Neutrophil (primary cell): ENCODE measurements around the gene ADCY9.

Experiments used
- H3K27ac ChIP-seq: fragments of 200-600 bp; sonication (generic); 2 replicates; pipeline ENCODE4 v1.5.1; 2016; ENCODE audit warnings: mild to moderate bottlenecking, moderate library complexity
- H3K27me3 ChIP-seq: fragments of 200-600 bp; sonication (generic); 2 replicates; pipeline ENCODE4 v1.6.0; 2016; ENCODE audit warnings: mild to moderate bottlenecking
- H3K36me3 ChIP-seq: fragments of 200-600 bp; sonication (generic); 2 replicates; pipeline ENCODE4 v1.5.1; 2017
- H3K4me1 ChIP-seq, 2 experiments: fragments of 200-600 bp in 1 of 2; sonication (generic) in 1 of 2; 1 replicate in 1 of 2; 2 replicates in 1 of 2; pipeline versions ENCODE4 v1.5.1 to v1.6.1; 2013 to 2016; ENCODE audit warnings: low read depth in 1 of 2, low read length in 1 of 2, mild to moderate bottlenecking in 1 of 2, moderate library complexity in 1 of 2; ENCODE audit not compliant: control insufficient read depth in 1 of 2, insufficient read depth in 1 of 2
- H3K4me3 ChIP-seq, 2 experiments: fragments of 200-600 bp in 1 of 2; sonication (generic) in 1 of 2; 1 replicate in 1 of 2; 2 replicates in 1 of 2; pipeline ENCODE4 v1.5.1; 2013 to 2016; ENCODE audit warnings: low read depth in 1 of 2, low read length in 1 of 2, mild to moderate bottlenecking in 1 of 2, moderate library complexity in 1 of 2
- H3K9me3 ChIP-seq: fragments of 200-600 bp; sonication (generic); 2 replicates; pipeline ENCODE4 v1.5.1; 2016
- TF ChIP-seq, protein P1 (sequence below): fragments of 200-600 bp; sonication (generic); IDR thresholded peaks from 2 replicates; pipeline ENCODE4 v1.5.1; 2016; ENCODE audit warnings: antibody characterized with exemption

ADCY9 gene

DNA sequence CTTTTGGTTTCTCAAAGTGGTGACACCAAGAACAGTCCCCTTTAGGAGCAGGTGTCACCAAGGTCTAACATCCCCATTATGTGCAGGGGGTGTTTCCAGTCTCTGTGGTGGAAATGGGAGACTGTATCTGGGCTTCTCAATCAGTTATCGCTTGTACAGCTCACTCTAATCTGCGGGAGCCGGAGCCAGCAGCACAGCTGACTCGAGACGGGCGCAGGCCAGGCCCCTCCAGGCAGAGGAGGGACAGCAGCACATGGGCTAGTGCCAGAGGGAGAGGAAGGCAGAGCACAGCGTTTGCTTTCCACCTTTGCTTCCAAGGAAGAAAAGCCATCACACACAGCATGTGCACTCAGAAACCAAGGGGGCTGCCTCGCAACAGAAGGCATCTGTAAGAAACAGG is 144.5 kb downstream of the ADCY9 start:
- H3K27ac ChIP-seq, result no peak overlapping the region

DNA sequence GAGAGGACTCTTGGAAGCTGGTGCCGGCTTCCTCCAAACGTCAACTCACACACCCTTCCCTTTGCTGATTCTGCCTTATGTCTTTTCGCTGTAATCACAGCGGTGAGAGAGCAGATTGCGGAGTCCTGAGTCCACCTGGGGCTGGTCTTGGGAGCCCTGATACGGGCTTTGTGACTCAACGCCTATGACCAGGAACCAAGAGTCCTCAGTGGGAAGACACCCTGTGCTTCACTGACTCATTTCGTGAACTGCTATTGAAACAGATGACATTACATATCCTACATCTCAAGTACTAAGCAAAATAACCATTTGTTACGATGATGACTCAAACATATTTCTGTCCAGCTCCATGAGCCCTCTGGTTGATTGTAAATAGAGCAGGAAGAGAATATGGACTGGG is 145.0 kb downstream of the ADCY9 start:
- Histone ChIP-seq H3K4me3 (no peak overlapping the region), H3K27me3 (no peaks in the 10 kb centered on the region), H3K27ac (no peak overlapping the region), H3K4me1 (peaks cover 2 to 6% of the 10 kb centered on the region in 2 experiments), H3K9me3 (no peaks in the 10 kb centered on the region), H3K36me3 (no peaks in the 10 kb centered on the region)
- TF ChIP-seq, protein P1, sequence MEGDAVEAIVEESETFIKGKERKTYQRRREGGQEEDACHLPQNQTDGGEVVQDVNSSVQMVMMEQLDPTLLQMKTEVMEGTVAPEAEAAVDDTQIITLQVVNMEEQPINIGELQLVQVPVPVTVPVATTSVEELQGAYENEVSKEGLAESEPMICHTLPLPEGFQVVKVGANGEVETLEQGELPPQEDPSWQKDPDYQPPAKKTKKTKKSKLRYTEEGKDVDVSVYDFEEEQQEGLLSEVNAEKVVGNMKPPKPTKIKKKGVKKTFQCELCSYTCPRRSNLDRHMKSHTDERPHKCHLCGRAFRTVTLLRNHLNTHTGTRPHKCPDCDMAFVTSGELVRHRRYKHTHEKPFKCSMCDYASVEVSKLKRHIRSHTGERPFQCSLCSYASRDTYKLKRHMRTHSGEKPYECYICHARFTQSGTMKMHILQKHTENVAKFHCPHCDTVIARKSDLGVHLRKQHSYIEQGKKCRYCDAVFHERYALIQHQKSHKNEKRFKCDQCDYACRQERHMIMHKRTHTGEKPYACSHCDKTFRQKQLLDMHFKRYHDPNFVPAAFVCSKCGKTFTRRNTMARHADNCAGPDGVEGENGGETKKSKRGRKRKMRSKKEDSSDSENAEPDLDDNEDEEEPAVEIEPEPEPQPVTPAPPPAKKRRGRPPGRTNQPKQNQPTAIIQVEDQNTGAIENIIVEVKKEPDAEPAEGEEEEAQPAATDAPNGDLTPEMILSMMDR, result no peak

More for the DNA sequence above, 144.5 kb downstream of the ADCY9 start:
- Histone ChIP-seq H3K9me3 (no peaks in the 10 kb centered on the region), H3K27me3 (no peaks in the 10 kb centered on the region), H3K36me3 (no peaks in the 10 kb centered on the region), H3K4me3 (no peak overlapping the region), H3K4me1 (peaks cover 2 to 6% of the 10 kb centered on the region in 2 experiments)
- TF ChIP-seq, protein P1, result no peak

DNA sequence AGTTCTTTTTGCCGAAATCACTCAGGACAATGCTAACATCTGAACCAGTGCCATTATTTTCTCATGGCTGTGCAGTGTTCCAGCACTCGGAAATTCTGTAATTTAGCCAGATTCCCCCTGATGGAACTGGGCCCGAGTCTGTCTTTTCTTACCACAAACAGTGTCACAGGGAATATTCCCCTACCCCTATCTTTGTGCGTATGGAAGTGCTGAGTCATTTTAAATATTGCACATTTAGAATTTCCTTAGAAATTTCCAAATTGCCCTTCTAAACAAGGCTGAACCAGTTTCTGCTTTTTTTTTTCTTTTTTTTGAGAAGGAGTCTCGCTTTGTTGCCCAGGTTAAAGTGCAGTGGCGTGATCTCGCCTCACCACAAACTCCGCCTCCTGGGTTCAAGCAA is 147.7 kb downstream of the ADCY9 start:
- H3K27me3 ChIP-seq, result peaks cover 10% of the 10 kb centered on the region
- H3K9me3 ChIP-seq, result no peaks in the 10 kb centered on the region
- no peak overlapping the region for H3K4me3 ChIP-seq
- no peak overlapping the region for H3K27ac ChIP-seq
- peaks cover 2 to 6% of the 10 kb centered on the region in 2 experiments for H3K4me1 ChIP-seq
- no peaks in the 10 kb centered on the region for H3K36me3 ChIP-seq
- TF ChIP-seq, protein P1, result no peak

GRCh38 chr16:3966681-3967080 is 149.6 kb downstream of the ADCY9 start:
- H3K36me3 ChIP-seq, result no peaks in the 10 kb centered on the region

DNA sequence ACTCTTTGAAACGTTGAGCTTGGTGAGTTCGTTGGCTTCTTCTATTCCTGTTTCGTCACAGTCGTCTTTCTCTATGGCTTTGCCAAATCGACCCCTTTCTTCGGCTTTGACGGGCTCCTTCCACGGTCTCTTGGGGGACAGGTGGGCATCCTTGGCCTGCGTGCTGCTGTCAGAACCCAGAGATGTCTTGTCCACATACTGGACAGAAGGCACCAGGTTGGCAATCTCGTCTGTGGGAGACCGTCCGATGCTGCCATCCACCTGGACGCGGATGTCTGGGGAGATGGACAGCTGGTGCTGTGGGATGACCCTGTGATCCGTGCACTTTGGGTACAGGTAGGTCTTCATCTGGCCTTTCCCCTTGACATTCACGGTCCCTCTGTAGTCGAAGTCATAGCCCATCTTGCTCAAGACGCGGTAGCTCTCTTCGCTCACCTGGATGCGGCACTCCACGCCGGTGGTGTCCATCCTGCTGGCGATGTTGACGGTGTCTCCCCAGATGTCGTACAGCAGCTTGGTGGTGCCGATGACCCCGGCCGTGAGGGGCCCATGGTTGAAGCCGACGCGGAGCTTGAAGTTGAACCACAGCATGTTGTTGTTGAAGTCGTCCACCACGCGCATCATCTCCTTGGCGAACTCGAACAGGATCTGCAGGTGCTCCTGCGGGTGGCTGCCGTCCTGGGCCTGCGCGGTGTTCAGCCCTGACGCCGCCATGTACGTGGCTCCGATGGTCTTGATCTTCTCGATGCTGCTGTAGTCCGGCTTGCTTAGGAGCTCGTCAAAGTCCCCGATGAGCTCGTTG is 150.3 kb downstream of the ADCY9 start:
- Histone ChIP-seq H3K9me3 (no peaks in the 10 kb centered on the region), H3K27me3 (peaks cover 36% of the 10 kb centered on the region), H3K4me3 (no peak overlapping the region), H3K4me1 (peaks cover 8 to 11% of the 10 kb centered on the region in 2 experiments), H3K36me3 (no peaks in the 10 kb centered on the region), H3K27ac (no peak overlapping the region)
- TF ChIP-seq, protein P1, result no peak

More at GRCh38 chr16:3966681-3967080, 149.6 kb downstream of the ADCY9 start:
- H3K27ac ChIP-seq, result no peak overlapping the region
- H3K4me1 ChIP-seq, result peaks cover 4 to 6% of the 10 kb centered on the region in 2 experiments
- no peaks in the 10 kb centered on the region for H3K9me3 ChIP-seq
- peaks cover 29% of the 10 kb centered on the region for H3K27me3 ChIP-seq
- H3K4me3 ChIP-seq, result no peak overlapping the region
- TF ChIP-seq, protein P1, result no peak
